ENCODE measurements around the gene HJV. TPM values are rescaled to one million over a fixed set of nuclear protein-coding genes. Genes with fewer than 3 reads are reported as not detected.
A peak's percentile ranks its signal among the peaks of the same experiment; 100 is the strongest.
"Not testable (repeated sequence)": the region's sequence is repeated elsewhere in the genome, so short reads cannot be mapped to it uniquely, and the experiment has no call there.

HJV gene
- total RNA-seq, 2 donors from 2014 or later, result not detected

DNA sequence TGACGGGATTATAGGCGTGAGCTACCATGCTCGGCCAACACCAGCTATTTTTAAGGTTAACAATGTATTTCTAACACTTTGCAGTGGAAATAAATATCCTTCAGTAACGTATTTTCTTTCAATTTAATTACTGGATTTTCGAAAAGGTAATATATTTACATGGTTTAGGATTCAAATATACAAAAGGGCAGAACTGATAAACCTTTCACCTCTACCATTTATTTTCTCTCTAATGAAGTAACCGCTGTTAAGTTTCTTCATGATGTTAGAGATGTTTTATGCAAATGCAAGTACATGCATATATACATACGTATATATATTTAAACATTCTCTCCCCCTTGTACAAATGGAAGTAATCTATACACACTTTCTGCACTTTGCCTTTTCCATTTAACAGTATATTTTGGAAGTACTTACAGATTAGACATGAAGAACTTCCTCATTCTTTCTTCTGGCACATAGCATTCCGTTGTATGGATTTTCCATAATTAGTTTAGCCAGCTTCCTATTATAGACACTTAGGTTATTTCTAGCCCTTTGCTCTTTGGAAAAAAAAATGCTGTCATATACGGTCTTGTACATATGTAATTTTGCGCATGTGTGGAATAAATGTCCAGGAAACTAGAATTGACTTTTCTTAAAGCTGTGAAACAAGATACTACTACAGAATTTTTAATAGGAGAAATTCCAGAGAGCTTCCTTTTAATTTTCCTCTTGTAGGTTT lies 14.9 kb upstream of the HJV start:
- Mint-ChIP-seq H3K36me3 (ENCODE audit: insufficient read depth in 2 of 2) (peaks cover 0 to 6% of the 10 kb centered on the region in 2 donors), H3K4me1 (ENCODE audit: low read depth) (peaks cover 50% of the 10 kb centered on the region), H3K27me3 (ENCODE audit: low read depth) (no peaks in the 10 kb centered on the region), H3K4me3 (peak overlapping the region; percentile 81 to 99), H3K27ac (peak overlapping the region; percentile 99), H3K9me3 (no peaks in the 10 kb centered on the region)
- ATAC-seq (replicated peaks in 1 of 2), result no peak
- DNase-seq, result no peak

- DNase-seq (no peak), ATAC-seq (replicated peaks in 1 of 2) (no peak)
- Mint-ChIP-seq H3K36me3 (ENCODE audit: insufficient read depth in 2 of 2) (peaks cover 0 to 6% of the 10 kb centered on the region in 2 donors), H3K27ac (peak overlapping the region; percentile 99), H3K4me3 (peak overlapping the region; percentile 81 to 99), H3K27me3 (ENCODE audit: low read depth) (no peaks in the 10 kb centered on the region), H3K9me3 (no peaks in the 10 kb centered on the region), H3K4me1 (ENCODE audit: low read depth) (peaks cover 50% of the 10 kb centered on the region)
These were observed 13.5 kb upstream of the HJV start for GRCh38 chr1:146035048-146035423.

DNA sequence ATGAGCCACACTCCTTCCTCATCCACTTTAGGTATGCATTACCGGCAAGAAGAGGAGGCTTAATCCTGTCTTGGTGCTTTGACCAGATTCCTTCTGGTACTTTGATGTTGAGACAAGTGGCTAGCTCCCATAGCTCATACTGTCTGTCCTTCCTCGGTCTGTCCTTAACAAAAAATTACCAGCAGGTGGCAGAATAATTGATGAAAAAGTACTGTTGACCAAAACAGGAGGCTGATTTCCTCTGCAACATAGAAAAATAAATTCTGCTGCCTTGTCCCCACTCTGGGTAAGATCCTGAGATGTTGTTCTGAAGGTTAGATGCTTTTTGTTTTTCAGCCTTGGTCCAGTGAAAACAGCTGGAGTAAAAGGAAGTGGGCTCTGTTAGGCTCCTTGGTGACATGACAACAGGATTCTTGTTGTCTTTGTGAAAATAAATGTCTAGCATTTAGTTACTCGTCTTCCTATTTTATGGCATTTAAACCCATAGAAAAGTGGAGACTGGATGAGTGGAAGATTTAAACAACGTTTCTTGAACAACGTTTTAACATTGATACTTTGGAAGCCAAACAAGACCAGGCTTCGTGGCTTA lies 11.2 kb upstream of the HJV start:
- H3K4me3 Mint-ChIP-seq, result no peak overlapping the region

DNA sequence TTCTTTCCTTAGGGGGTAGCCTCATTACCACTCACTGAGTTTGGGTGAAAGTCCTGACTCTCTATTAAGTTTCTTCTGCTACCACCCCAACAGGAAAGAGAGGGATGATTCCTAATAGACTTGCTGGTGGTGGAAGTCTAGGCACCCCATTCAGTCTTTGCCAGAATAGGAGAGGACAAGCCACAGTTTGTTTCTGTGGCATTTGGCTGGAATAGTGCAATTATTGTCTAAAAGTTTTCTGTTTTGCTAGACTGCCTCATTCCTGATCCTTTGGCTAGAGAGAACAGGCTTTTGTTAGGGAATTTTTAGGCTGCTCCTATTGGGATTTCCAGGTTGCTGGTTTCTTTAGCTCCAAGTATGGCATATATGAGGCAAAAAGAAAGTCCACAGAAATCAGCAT lies 9.9 kb upstream of the HJV start:
- Mint-ChIP-seq H3K27ac (no peak overlapping the region), H3K36me3 (ENCODE audit: insufficient read depth in 2 of 2) (peaks cover 0 to 3% of the 10 kb centered on the region in 2 donors)

More for the DNA sequence above, 11.2 kb upstream of the HJV start:
- Mint-ChIP-seq H3K4me1 (ENCODE audit: low read depth) (peaks cover 34% of the 10 kb centered on the region), H3K9me3 (no peaks in the 10 kb centered on the region), H3K27me3 (ENCODE audit: low read depth) (no peaks in the 10 kb centered on the region), H3K36me3 (ENCODE audit: insufficient read depth in 2 of 2) (peaks cover 0 to 6% of the 10 kb centered on the region in 2 donors), H3K27ac (no peak overlapping the region)
- no peak for ATAC-seq (replicated peaks in 1 of 2)
- no peak for DNase-seq

GRCh38 chr1:146029117-146029516 lies 7.6 kb upstream of the HJV start:
- no peaks in the 10 kb centered on the region for H3K9me3 Mint-ChIP-seq
- no peak overlapping the region for H3K4me3 Mint-ChIP-seq
- no peak overlapping the region for H3K27ac Mint-ChIP-seq
- H3K4me1 Mint-ChIP-seq (ENCODE audit: low read depth), result peaks cover 6% of the 10 kb centered on the region
- no peak for ATAC-seq (replicated peaks in 1 of 2)
- no peaks in the 10 kb centered on the region for H3K36me3 Mint-ChIP-seq (ENCODE audit: insufficient read depth in 2 of 2)
- DNase-seq, result no peak
- H3K27me3 Mint-ChIP-seq (ENCODE audit: low read depth), result peaks cover 18% of the 10 kb centered on the region

More for the DNA sequence above, 9.9 kb upstream of the HJV start:
- peaks cover 25% of the 10 kb centered on the region for H3K4me1 Mint-ChIP-seq (ENCODE audit: low read depth)
- DNase-seq, result no peak
- H3K9me3 Mint-ChIP-seq, result no peaks in the 10 kb centered on the region
- no peaks in the 10 kb centered on the region for H3K27me3 Mint-ChIP-seq (ENCODE audit: low read depth)
- no peak for ATAC-seq (replicated peaks in 1 of 2)
- H3K4me3 Mint-ChIP-seq, result no peak overlapping the region

DNA sequence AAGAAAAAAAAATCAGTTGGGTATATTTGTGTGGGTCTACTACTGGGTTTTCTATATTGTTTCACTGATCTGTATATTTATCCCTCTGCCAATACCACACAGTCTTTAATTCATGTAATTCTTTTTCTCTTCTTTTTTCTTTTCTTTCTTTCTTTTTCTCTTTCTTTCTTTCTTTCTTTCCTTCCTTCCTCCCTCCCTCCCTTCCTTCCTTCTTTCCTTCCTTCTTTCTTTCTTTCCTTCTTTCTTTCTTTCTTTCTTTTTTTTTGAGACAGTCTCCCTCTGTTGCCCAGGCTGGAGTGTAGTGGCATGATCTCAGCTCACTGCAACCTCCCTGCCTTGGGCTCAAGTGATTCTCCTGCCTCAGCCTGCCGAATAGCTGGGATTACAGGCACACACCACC lies 5.1 kb upstream of the HJV start:
- not testable (repeated sequence) for H3K4me3 Mint-ChIP-seq; DNase-seq; H3K9me3 Mint-ChIP-seq; H3K36me3 Mint-ChIP-seq (ENCODE audit: insufficient read depth in 2 of 2); H3K4me1 Mint-ChIP-seq (ENCODE audit: low read depth); ATAC-seq (replicated peaks in 1 of 2); H3K27ac Mint-ChIP-seq
- peaks cover 23% of the 10 kb centered on the region for H3K27me3 Mint-ChIP-seq (ENCODE audit: low read depth)

DNA sequence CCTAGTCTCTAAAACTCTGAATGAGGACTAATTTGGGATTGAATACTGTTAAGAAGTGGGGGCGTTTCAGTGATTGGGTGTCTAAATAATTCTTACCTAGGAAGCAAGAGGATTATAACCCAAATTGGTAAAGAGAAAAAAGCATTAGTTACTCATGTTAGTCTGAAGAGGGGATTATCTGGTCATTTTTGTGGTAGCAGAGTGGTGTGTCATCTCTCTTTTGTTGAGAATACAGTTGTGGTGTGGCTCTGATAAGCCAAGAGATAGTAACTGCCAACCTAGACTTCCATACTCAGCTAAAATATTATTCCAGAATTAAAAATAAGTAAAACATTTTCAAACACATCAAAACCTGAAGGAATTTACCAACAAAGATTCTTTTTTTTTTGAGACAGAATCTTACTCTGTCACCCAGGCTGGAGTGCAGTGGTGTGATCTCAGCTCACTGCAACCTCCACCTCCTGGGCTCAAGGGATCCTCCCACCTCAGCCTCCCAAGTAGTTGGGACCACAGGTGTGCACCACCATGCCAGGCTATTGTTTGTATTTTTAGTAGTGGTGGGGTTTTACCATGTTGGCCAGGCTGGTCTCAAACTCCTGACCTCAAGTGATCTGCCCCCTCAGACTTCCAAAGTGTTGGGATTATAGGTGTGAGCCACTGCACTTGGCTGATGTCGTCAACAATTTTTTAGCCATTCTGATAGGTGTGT lies 4.4 kb upstream of the HJV start:
- not testable (repeated sequence) for H3K27ac Mint-ChIP-seq; DNase-seq; H3K36me3 Mint-ChIP-seq (ENCODE audit: insufficient read depth in 2 of 2); H3K4me3 Mint-ChIP-seq; ATAC-seq (replicated peaks in 1 of 2); H3K9me3 Mint-ChIP-seq; H3K4me1 Mint-ChIP-seq (ENCODE audit: low read depth)
- H3K27me3 Mint-ChIP-seq (ENCODE audit: low read depth), result peaks cover 30% of the 10 kb centered on the region

DNA sequence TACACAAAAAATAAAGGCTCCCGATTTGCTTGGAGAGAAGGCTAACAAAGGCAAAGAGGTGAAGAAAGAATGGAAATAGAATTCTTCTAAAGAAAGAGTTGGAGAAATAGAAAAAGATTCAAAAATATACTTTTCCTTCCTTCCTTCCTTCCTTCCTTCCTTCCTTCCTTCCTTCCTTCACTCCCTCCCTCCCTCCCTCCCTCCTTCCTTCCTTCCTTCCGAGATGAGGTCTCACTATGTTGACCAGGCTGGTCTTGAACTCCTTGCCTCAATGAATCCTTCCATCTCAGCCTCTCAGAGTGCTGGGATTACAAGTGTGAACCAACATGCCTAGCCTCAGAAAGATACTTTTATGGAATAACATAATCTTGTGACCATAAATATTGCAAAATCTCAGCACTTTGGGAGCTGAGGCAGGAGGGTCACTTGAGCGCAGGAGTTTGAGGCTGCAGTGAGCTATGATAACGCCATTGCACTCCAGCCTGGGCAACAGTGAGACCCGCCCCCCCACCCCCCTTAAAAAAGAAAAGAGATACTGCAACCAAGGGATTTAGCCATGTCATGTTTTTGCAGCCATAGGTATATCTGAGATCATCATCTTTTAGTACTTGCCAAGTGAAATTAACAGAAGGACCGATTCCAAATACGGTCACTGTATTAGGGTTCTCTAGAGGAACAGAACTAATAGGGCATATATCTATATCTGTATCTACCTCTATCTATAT lies 1.0 kb upstream of the HJV start:
- peaks cover 63% of the 10 kb centered on the region for H3K27me3 Mint-ChIP-seq (ENCODE audit: low read depth)
- no peak overlapping the region for H3K4me3 Mint-ChIP-seq
- no peaks in the 10 kb centered on the region for H3K36me3 Mint-ChIP-seq (ENCODE audit: insufficient read depth in 2 of 2)
- no peak overlapping the region for H3K27ac Mint-ChIP-seq
- no peak for DNase-seq
- H3K4me1 Mint-ChIP-seq (ENCODE audit: low read depth), result peaks cover 12% of the 10 kb centered on the region
- no peak for ATAC-seq (replicated peaks in 1 of 2)
- H3K9me3 Mint-ChIP-seq, result no peaks in the 10 kb centered on the region

- Mint-ChIP-seq H3K36me3 (ENCODE audit: insufficient read depth in 2 of 2) (no peaks in the 10 kb centered on the region), H3K27ac (no peak overlapping the region), H3K9me3 (no peaks in the 10 kb centered on the region), H3K27me3 (ENCODE audit: low read depth) (peaks cover 77% of the 10 kb centered on the region), H3K4me3 (no peak overlapping the region), H3K4me1 (ENCODE audit: low read depth) (peaks cover 12% of the 10 kb centered on the region)
- DNase-seq, result no peak
- ATAC-seq (replicated peaks in 1 of 2), result no peak
These were observed 487 bp downstream of the HJV start for GRCh38 chr1:146021050-146021445.

DNA sequence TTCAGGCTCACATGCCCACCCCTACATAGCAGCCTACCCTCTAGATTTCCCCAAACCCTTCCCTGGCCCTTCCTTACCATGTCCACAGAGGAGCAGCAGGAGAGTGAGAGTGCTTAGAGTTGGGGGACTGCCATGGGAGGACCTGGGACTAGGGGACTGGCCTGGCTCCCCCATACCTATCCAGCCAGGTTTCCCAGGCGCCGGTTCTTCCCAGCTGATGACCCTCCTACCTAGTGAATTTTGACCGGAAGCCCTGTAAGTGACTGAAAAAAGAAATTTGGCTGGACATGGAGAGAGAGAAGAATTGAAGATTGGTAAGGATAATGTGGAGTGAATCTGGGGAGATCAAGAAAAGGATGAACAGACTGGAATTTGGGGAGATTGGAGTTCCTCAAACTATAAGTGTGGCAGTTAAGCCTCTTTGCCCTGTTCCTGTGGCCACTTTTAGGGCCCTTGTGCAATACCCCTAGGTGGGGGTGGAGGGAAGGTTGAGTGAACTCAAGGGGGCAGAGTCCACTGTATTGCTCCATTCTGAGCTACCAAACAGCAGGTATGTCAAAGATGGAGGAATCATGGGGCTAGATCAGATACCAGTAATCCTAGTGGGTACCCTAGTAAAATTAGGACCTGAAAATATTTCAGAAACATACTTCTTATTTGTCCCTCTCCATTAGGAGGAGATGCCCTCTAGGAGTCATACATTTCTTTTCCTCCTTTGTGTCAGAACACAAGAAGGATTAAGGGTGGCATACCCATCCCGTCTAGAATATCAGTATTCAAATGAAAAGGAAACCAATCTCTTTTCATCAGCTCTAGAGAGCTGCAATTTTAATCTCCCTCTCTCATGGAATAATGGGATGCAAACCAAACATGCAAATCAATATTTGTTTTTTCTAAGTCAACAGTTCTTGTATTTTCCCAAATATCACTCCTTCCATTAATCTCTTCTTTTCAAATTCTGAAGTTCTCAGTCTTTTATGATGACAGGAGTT lies 1.2 kb downstream of the HJV start:
- no peak for DNase-seq
- ATAC-seq (replicated peaks in 1 of 2), result no peak
- H3K9me3 Mint-ChIP-seq, result no peaks in the 10 kb centered on the region
- H3K27ac Mint-ChIP-seq, result no peak overlapping the region
- H3K4me1 Mint-ChIP-seq (ENCODE audit: low read depth), result peaks cover 12% of the 10 kb centered on the region
- H3K36me3 Mint-ChIP-seq (ENCODE audit: insufficient read depth in 2 of 2), result no peaks in the 10 kb centered on the region
- peaks cover 75% of the 10 kb centered on the region for H3K27me3 Mint-ChIP-seq (ENCODE audit: low read depth)
- H3K4me3 Mint-ChIP-seq, result peak overlapping the region in 1 of 2 donors; percentile 41

DNA sequence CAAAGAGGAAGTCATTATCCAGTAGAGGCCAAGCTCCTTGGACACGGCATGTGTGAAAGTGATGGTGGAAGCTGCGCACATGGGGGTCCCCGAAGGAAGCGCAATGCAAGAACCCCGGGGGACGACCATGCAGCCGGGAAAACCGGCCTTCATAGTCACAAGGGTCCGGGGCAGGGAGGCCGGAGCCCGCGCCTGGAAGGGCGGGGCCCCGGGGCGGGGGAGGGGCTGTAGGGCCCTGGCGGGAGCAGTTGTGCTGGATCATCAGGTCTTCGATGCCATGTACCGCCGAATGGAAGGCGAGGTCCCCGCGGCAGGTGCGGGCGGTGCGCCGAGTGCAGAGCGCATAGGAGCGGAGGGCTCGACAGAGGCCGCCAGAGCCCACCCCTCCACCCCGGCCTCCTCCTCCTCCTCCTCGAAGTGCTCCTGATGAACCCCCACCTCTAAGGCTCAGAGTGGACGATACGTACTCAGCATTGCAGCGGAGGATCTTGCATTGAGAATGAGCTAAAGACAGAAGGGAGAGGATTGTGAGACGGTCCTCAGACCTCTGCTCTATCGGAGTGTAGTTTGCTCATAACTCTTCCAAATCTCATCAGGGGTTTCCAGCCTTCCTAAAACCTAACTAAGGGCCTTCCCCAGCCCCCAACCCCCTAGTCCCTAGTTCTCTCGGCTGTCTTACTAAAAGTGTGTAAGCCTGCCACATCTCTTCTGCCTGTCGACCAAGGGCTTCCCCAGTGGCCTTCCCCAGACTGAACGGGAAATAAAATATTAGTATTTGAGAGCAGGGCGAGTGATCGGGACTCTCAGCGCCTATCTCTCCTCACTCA lies 2.1 kb downstream of the HJV start:
- H3K27ac Mint-ChIP-seq, result no peak overlapping the region
- peaks cover 68% of the 10 kb centered on the region for H3K27me3 Mint-ChIP-seq (ENCODE audit: low read depth)
- ATAC-seq (replicated peaks in 1 of 2) (peak; percentile 41 to 49), DNase-seq (no peak)
- no peaks in the 10 kb centered on the region for H3K9me3 Mint-ChIP-seq
- peak overlapping the region; percentile 41 for H3K4me3 Mint-ChIP-seq
- H3K4me1 Mint-ChIP-seq (ENCODE audit: low read depth), result peaks cover 12% of the 10 kb centered on the region
- no peaks in the 10 kb centered on the region for H3K36me3 Mint-ChIP-seq (ENCODE audit: insufficient read depth in 2 of 2)

Data from activated T-cell treated with anti-CD3 and anti-CD28 coated beads, Interleukin-2, amount 50 U/mL, for 72 hours (primary cell).